Astrocyte (in vitro differentiated cells and primary cell): ENCODE measurements around the gene ERH.

Experiments
- CTCF ChIP-seq: IDR thresholded peaks from 2 replicates; pipeline ENCODE4 v1.5.1; 2011; ENCODE audit warnings: low read depth, mild to moderate bottlenecking, inconsistent platforms, low read length, moderate library complexity; ENCODE audit not compliant: insufficient read depth
- EZH2 ChIP-seq: IDR thresholded peaks from 2 replicates; pipeline ENCODE4 v1.6.1; 2012; ENCODE audit warnings: mild to moderate bottlenecking, low read length, inconsistent platforms; ENCODE audit not compliant: insufficient read depth

DNA sequence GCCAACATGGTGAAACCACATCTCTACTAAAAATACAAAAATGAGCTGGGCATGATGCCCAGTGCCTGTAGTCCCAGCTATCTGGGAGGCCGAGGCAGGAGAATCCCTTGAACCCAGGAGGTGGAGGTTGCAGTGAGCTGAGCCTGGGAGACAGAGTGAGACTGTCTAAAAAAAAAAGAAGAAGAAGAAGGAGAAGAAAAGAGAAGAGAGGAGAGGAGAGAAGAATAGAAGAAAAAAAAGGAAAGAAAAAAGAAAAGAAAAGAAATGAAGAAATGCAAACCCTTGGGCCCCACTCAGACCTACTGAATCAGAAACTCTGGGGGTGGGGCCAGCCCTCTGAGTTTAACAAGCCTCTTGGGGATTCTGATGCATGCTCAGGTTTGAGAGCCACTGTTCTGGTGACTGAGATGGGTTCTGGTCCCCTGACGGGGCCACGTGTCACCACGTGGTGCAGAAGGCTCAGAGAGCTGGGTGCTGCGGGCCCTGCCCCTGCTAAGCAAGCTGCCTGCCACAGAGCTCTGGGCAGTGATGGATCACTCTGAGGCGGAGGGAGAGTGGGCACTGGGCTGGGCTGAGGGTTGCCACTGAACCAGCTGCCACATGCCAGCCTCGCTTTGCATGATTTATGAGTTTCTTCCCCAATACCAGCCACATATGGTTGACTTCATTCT lies 37.5 kb downstream of the ERH start:
- TF ChIP-seq CTCF (no peak), EZH2 (no peak)
